ENCODE results near the gene BUB1.
"Not testable (repeated sequence)": the region's sequence is repeated elsewhere in the genome, so short reads cannot be mapped to it uniquely, and the experiment has no call there.

Gene BUB1

GRCh38 chr2:110653861-110654260 lies 24.0 kb downstream of the BUB1 start:
- no peak for DNase-seq

- DNase-seq: no peak
These were observed 27.5 kb downstream of the BUB1 start for GRCh38 chr2:110650346-110650745.

- DNase-seq: no peak
These were observed 30.1 kb downstream of the BUB1 start for GRCh38 chr2:110647777-110648176.

- no peak for DNase-seq
These were observed 32.2 kb downstream of the BUB1 start for GRCh38 chr2:110645616-110646015.

GRCh38 chr2:110644357-110644756 lies 33.5 kb downstream of the BUB1 start:
- no peak for DNase-seq

- no peak for DNase-seq
These were observed 35.5 kb downstream of the BUB1 start for GRCh38 chr2:110642360-110642759.

GRCh38 chr2:110639972-110640371 lies 37.9 kb downstream of the BUB1 start:
- DNase-seq: no peak

- DNase-seq: no peak
These were observed 38.7 kb downstream of the BUB1 start for GRCh38 chr2:110638952-110639695.

GRCh38 chr2:110638004-110638403 lies 39.9 kb downstream of the BUB1 start:
- no peak for DNase-seq

GRCh38 chr2:110637093-110637492 lies 40.8 kb downstream of the BUB1 start:
- no peak for DNase-seq

GRCh38 chr2:110635949-110636628 lies 41.8 kb downstream of the BUB1 start:
- not testable (repeated sequence) for DNase-seq

- not testable (repeated sequence) for DNase-seq
These were observed 50.5 kb downstream of the BUB1 start for GRCh38 chr2:110627348-110627747.

- DNase-seq: not testable (repeated sequence)
These were observed 58.4 kb downstream of the BUB1 start for GRCh38 chr2:110619326-110619939.

- not testable (repeated sequence) for DNase-seq
These were observed 63.9 kb downstream of the BUB1 start for GRCh38 chr2:110613927-110614326.

- not testable (repeated sequence) for DNase-seq
These were observed 67.1 kb downstream of the BUB1 start for GRCh38 chr2:110610613-110611250.

GRCh38 chr2:110609843-110610612 lies 67.8 kb downstream of the BUB1 start:
- DNase-seq: not testable (repeated sequence)

- not testable (repeated sequence) for DNase-seq
These were observed 68.9 kb downstream of the BUB1 start for GRCh38 chr2:110608788-110609502.

- DNase-seq: not testable (repeated sequence)
These were observed 72.8 kb downstream of the BUB1 start for GRCh38 chr2:110605057-110605456.

- DNase-seq: not testable (repeated sequence)
These were observed 73.8 kb downstream of the BUB1 start for GRCh38 chr2:110603917-110604591.

- not testable (repeated sequence) for DNase-seq
These were observed 75.7 kb downstream of the BUB1 start for GRCh38 chr2:110602139-110602538.

GRCh38 chr2:110591973-110592372 lies 85.9 kb downstream of the BUB1 start:
- DNase-seq: not testable (repeated sequence)

All from stimulated activated CD4-positive, alpha-beta T cell treated with anti-CD3 and anti-CD28 coated beads, Interleukin-1b, Interleukin-23, amount 100 ng/mL, for 48 hours (primary cell).